Parathyroid adenoma (tissue), 2 donors: ENCODE data around the gene RELN.
"Not testable (repeated sequence)": the region's sequence is repeated elsewhere in the genome, so short reads cannot be mapped to it uniquely, and the experiment has no call there.

Experiments
- H2AFZ ChIP-seq: fragments of 300-600 bp; sonication (generic); one replicate; pipeline ENCODE4 v1.7.0; 2017; ENCODE audit warnings: antibody characterized with exemption, mild to moderate bottlenecking
- H3K27ac ChIP-seq: fragments of 300-600 bp; sonication (generic); one replicate; pipeline ENCODE4 v1.7.0; 2017
- H3K27me3 ChIP-seq: fragments of 300-600 bp; sonication (generic); one replicate; pipeline ENCODE4 v1.7.0; 2017; ENCODE audit warnings: low read length; ENCODE audit not compliant: control insufficient read depth, insufficient read depth
- H3K36me3 ChIP-seq: fragments of 300-600 bp; sonication (generic); one replicate; pipeline ENCODE4 v1.7.0; 2017; ENCODE audit warnings: low read length; ENCODE audit not compliant: control insufficient read depth, insufficient read depth
- H3K4me1 ChIP-seq: fragments of 300-600 bp; sonication (generic); one replicate; pipeline ENCODE4 v1.7.0; 2017; ENCODE audit warnings: control low read depth
- H3K4me2 ChIP-seq: fragments of 300-600 bp; sonication (generic); one replicate; pipeline ENCODE4 v1.7.0; 2017; ENCODE audit warnings: low read length
- H3K4me3 ChIP-seq: fragments of 300-600 bp; sonication (generic); one replicate; pipeline ENCODE4 v1.7.0; 2017; ENCODE audit warnings: low read depth, low read length
- H3K79me2 ChIP-seq: fragments of 300-600 bp; sonication (generic); one replicate; pipeline ENCODE4 v1.7.0; 2017; ENCODE audit warnings: control low read depth
- H3K9ac ChIP-seq: fragments of 300-600 bp; sonication (generic); one replicate; pipeline ENCODE4 v1.7.0; 2017; ENCODE audit warnings: mild to moderate bottlenecking
- H3K9me3 ChIP-seq: fragments of 300-600 bp; sonication (generic); one replicate; pipeline ENCODE4 v1.7.0; 2017; ENCODE audit warnings: low read length; ENCODE audit not compliant: control insufficient read depth
- CTCF ChIP-seq: fragments of 300-600 bp; sonication (generic); IDR thresholded peaks from one replicate; pipeline ENCODE4 v1.7.0; 2017; ENCODE audit warnings: antibody characterized with exemption, mild to moderate bottlenecking
- donor health status: primary hyperparathyroidism.

RELN gene

GRCh38 chr7:103795107-103795506 is 194.4 kb downstream of the RELN start:
- no peak overlapping the region for H3K4me2 ChIP-seq
- H3K36me3 ChIP-seq, result no peaks in the 10 kb centered on the region
- no peak overlapping the region for H3K27ac ChIP-seq
- no peak for TF ChIP-seq CTCF
- no peak overlapping the region for H2AFZ ChIP-seq
- no peak overlapping the region for H3K4me3 ChIP-seq
- no peaks in the 10 kb centered on the region for H3K9me3 ChIP-seq
- no peaks in the 10 kb centered on the region for H3K4me1 ChIP-seq
- no peak overlapping the region for H3K9ac ChIP-seq
- H3K27me3 ChIP-seq, result no peaks in the 10 kb centered on the region
- H3K79me2 ChIP-seq, result no peaks in the 10 kb centered on the region

- H3K36me3 ChIP-seq, result no peaks in the 10 kb centered on the region
- no peaks in the 10 kb centered on the region for H3K79me2 ChIP-seq
- no peak overlapping the region for H3K4me2 ChIP-seq
- no peaks in the 10 kb centered on the region for H3K27me3 ChIP-seq
- H3K27ac ChIP-seq, result no peak overlapping the region
- H3K4me3 ChIP-seq, result no peak overlapping the region
- H3K4me1 ChIP-seq, result no peaks in the 10 kb centered on the region
- no peaks in the 10 kb centered on the region for H3K9me3 ChIP-seq
- no peak for TF ChIP-seq CTCF
- H2AFZ ChIP-seq, result no peak overlapping the region
- no peak overlapping the region for H3K9ac ChIP-seq
Observed at GRCh38 chr7:103794424-103794823, 195.0 kb downstream of the RELN start.

GRCh38 chr7:103793614-103794013 is 195.8 kb downstream of the RELN start:
- no peaks in the 10 kb centered on the region for H3K79me2 ChIP-seq
- no peak overlapping the region for H3K4me2 ChIP-seq
- H3K27ac ChIP-seq, result no peak overlapping the region
- H3K9ac ChIP-seq, result no peak overlapping the region
- H3K4me1 ChIP-seq, result no peaks in the 10 kb centered on the region
- no peaks in the 10 kb centered on the region for H3K9me3 ChIP-seq
- H3K27me3 ChIP-seq, result no peaks in the 10 kb centered on the region
- H2AFZ ChIP-seq, result no peak overlapping the region
- H3K4me3 ChIP-seq, result no peak overlapping the region
- no peak for TF ChIP-seq CTCF
- no peaks in the 10 kb centered on the region for H3K36me3 ChIP-seq

- no peak for TF ChIP-seq CTCF
- H3K4me2 ChIP-seq, result no peak overlapping the region
- H3K27ac ChIP-seq, result no peak overlapping the region
- H3K9me3 ChIP-seq, result no peaks in the 10 kb centered on the region
- H2AFZ ChIP-seq, result no peak overlapping the region
- no peaks in the 10 kb centered on the region for H3K27me3 ChIP-seq
- H3K36me3 ChIP-seq, result no peaks in the 10 kb centered on the region
- no peak overlapping the region for H3K9ac ChIP-seq
- H3K4me3 ChIP-seq, result no peak overlapping the region
- H3K4me1 ChIP-seq, result no peaks in the 10 kb centered on the region
- H3K79me2 ChIP-seq, result no peaks in the 10 kb centered on the region
Observed at GRCh38 chr7:103791894-103792293, 197.6 kb downstream of the RELN start.

GRCh38 chr7:103787041-103787440 is 202.4 kb downstream of the RELN start:
- not testable (repeated sequence) for H3K27me3 ChIP-seq, H3K27ac ChIP-seq, H3K4me2 ChIP-seq, H3K9me3 ChIP-seq, H2AFZ ChIP-seq, H3K4me1 ChIP-seq, H3K36me3 ChIP-seq, H3K79me2 ChIP-seq, H3K9ac ChIP-seq, H3K4me3 ChIP-seq
